ENCODE results near the gene IL15RA. TPM values are rescaled to one million over a fixed set of nuclear protein-coding genes. Genes with fewer than 3 reads are reported as not detected.

Gene IL15RA
- total RNA-seq, 1 experiment from 2014 or later: 4.4 TPM

GRCh38 chr10:5970066-5970465 is 7.3 kb downstream of the IL15RA start:
- Histone ChIP-seq H3K4me2 (ENCODE audit: low read length) (no peak overlapping the region), H3K4me3 (ENCODE audit: low read length) (no peak overlapping the region), H4K20me1 (ENCODE audit: low read length) (no peaks in the 10 kb centered on the region), H3K9me2 (replicated peaks; ENCODE audit: low read length) (no peaks in the 10 kb centered on the region), H3K79me2 (ENCODE audit: low read length) (0 out of 2 replicates have a peak, but pooled peaks cover 4% of the 10 kb centered on the region), H3K9ac (ENCODE audit: low read length) (no peak overlapping the region), H3F3A (ENCODE audit: low read length, unreplicated experiment) (no peaks in the 10 kb centered on the region), H3K4me1 (ENCODE audit: insufficient read depth, low read length) (no peaks in the 10 kb centered on the region), H3K9me3 (ENCODE audit: low read length) (no peaks in the 10 kb centered on the region), H3K36me3 (ENCODE audit: low read depth, low read length) (no peaks in the 10 kb centered on the region), H3K27ac (ENCODE audit: low read length) (no peak overlapping the region), H3K27me3 (ENCODE audit: low read length) (no peaks in the 10 kb centered on the region), H2AFZ (ENCODE audit: low read length) (no peak overlapping the region)
- intact Hi-C loops (cut with micrococcal nuclease): no loop called here
- ChIA-PET CTCF (no interaction called here), POLR2A (ENCODE audit: unreplicated experiment) (no interaction called here)
- no TSS peak for BruUV-seq (replicated peaks)
- ATAC-seq (no peak), DNase-seq (no peak)
- TF ChIP-seq CTCF (conservative IDR thresholded peaks at IDR 0.05; ENCODE audit: low read depth, low read length) (no peak), EZH2 (IDR thresholded peaks at IDR 0.05; ENCODE audit: low read length, unreplicated experiment) (no peak), EZH2phosphoT487 (IDR thresholded peaks at IDR 0.05; ENCODE audit: borderline replicate concordance, low read length) (no peak)

GRCh38 chr10:5968681-5969453 is 8.5 kb downstream of the IL15RA start:
- no peaks in the 10 kb centered on the region for H3K4me1 ChIP-seq (ENCODE audit: insufficient read depth, low read length)
- TF ChIP-seq EZH2phosphoT487 (IDR thresholded peaks at IDR 0.05; ENCODE audit: borderline replicate concordance, low read length) (no peak), EZH2 (IDR thresholded peaks at IDR 0.05; ENCODE audit: low read length, unreplicated experiment) (no peak), CTCF (conservative IDR thresholded peaks at IDR 0.05; ENCODE audit: low read depth, low read length) (no peak)
- ATAC-seq (no peak), DNase-seq (no peak)
- no peak overlapping the region for H3K9ac ChIP-seq (ENCODE audit: low read length)
- no peaks in the 10 kb centered on the region for H3K9me3 ChIP-seq (ENCODE audit: low read length)
- BruUV-seq (replicated peaks): no TSS peak
- no peak overlapping the region for H2AFZ ChIP-seq (ENCODE audit: low read length)
- POLR2A ChIA-PET (ENCODE audit: unreplicated experiment): no interaction called here
- no peak overlapping the region for H3K4me3 ChIP-seq (ENCODE audit: low read length)
- H3K79me2 ChIP-seq (ENCODE audit: low read length): no peaks in the 10 kb centered on the region
- H3K27me3 ChIP-seq (ENCODE audit: low read length): no peaks in the 10 kb centered on the region
- CTCF ChIA-PET: no interaction called here
- no peaks in the 10 kb centered on the region for H3K9me2 ChIP-seq (replicated peaks; ENCODE audit: low read length)
- H4K20me1 ChIP-seq (ENCODE audit: low read length): no peaks in the 10 kb centered on the region
- H3K27ac ChIP-seq (ENCODE audit: low read length): no peak overlapping the region
- no peak overlapping the region for H3K4me2 ChIP-seq (ENCODE audit: low read length)
- intact Hi-C loops (cut with micrococcal nuclease): no loop called here
- no peaks in the 10 kb centered on the region for H3K36me3 ChIP-seq (ENCODE audit: low read depth, low read length)
- no peaks in the 10 kb centered on the region for H3F3A ChIP-seq (ENCODE audit: low read length, unreplicated experiment)

- Histone ChIP-seq H3K9ac (ENCODE audit: low read length) (no peak overlapping the region), H2AFZ (ENCODE audit: low read length) (no peak overlapping the region), H3K36me3 (ENCODE audit: low read depth, low read length) (no peaks in the 10 kb centered on the region), H4K20me1 (ENCODE audit: low read length) (no peaks in the 10 kb centered on the region), H3K9me3 (ENCODE audit: low read length) (no peaks in the 10 kb centered on the region), H3K4me2 (ENCODE audit: low read length) (no peak overlapping the region), H3K9me2 (replicated peaks; ENCODE audit: low read length) (no peaks in the 10 kb centered on the region), H3F3A (ENCODE audit: low read length, unreplicated experiment) (no peaks in the 10 kb centered on the region), H3K27me3 (ENCODE audit: low read length) (no peaks in the 10 kb centered on the region), H3K79me2 (ENCODE audit: low read length) (no peaks in the 10 kb centered on the region), H3K27ac (ENCODE audit: low read length) (no peak overlapping the region), H3K4me1 (ENCODE audit: insufficient read depth, low read length) (no peaks in the 10 kb centered on the region), H3K4me3 (ENCODE audit: low read length) (no peak overlapping the region)
- DNase-seq (no peak), ATAC-seq (peak; percentile 53)
- no TSS peak for BruUV-seq (replicated peaks)
- intact Hi-C loops (cut with micrococcal nuclease): no loop called here
- TF ChIP-seq EZH2 (IDR thresholded peaks at IDR 0.05; ENCODE audit: low read length, unreplicated experiment) (no peak), CTCF (conservative IDR thresholded peaks at IDR 0.05; ENCODE audit: low read depth, low read length) (no peak), EZH2phosphoT487 (IDR thresholded peaks at IDR 0.05; ENCODE audit: borderline replicate concordance, low read length) (no peak)
- POLR2A ChIA-PET (ENCODE audit: unreplicated experiment): no interaction called here
- CTCF ChIA-PET: no interaction called here
These were observed 9.2 kb downstream of the IL15RA start for GRCh38 chr10:5968037-5968680.

Data from PC-3 (cell line).